HepG2 (cell line): ENCODE data around the gene PGM3. TPM values are rescaled to one million over a fixed set of nuclear protein-coding genes. Genes with fewer than 3 reads are reported as not detected.

Experiments used
- ATF1 ChIP-seq: IDR thresholded peaks from 2 replicates; pipeline ENCODE4 v1.6.1; 2016; ENCODE audit warnings: mild to moderate bottlenecking, control low read depth
- BRF2 ChIP-seq: sonication (generic); formaldehyde crosslinking; IDR thresholded peaks from 2 replicates; pipeline ENCODE4 v1.8.1; 2022; ENCODE audit warnings: mild to moderate bottlenecking, missing genetic modification reagents
- CTCF ChIP-seq: sonication (generic); formaldehyde crosslinking; IDR thresholded peaks from 2 replicates; pipeline ENCODE4 v1.5.0; 2020; ENCODE audit warnings: mild to moderate bottlenecking, missing genetic modification reagents, moderate library complexity
- FOXO1 ChIP-seq: sonication (generic); formaldehyde crosslinking; IDR thresholded peaks from 2 replicates; pipeline ENCODE4 v1.4.0; 2020; ENCODE audit warnings: missing genetic modification reagents
- GMEB1 ChIP-seq: sonication (generic); formaldehyde crosslinking; IDR thresholded peaks from 2 replicates; pipeline ENCODE4 v1.5.1; 2020; ENCODE audit warnings: missing genetic modification reagents, mild to moderate bottlenecking, borderline replicate concordance
- HOXA7 ChIP-seq: sonication (generic); formaldehyde crosslinking; IDR thresholded peaks from 2 replicates; pipeline ENCODE4 v1.8.1; 2022; ENCODE audit warnings: mild to moderate bottlenecking, missing genetic modification reagents, moderate library complexity
- PATZ1 ChIP-seq: sonication (generic); formaldehyde crosslinking; IDR thresholded peaks from 2 replicates; pipeline ENCODE4 v1.4.0; 2020; ENCODE audit warnings: missing genetic modification reagents
- PHF21A ChIP-seq: sonication (generic); formaldehyde crosslinking; IDR thresholded peaks from 2 replicates; pipeline ENCODE4 v1.5.0; 2020; ENCODE audit warnings: mild to moderate bottlenecking, missing genetic modification reagents
- SOX6 ChIP-seq, 2 experiments: fragments of 450-650 bp in 1 of 2; sonication (generic) in 1 of 2; formaldehyde crosslinking in 1 of 2; IDR thresholded peaks; 2 replicates each; pipeline versions ENCODE4 v1.4.0 to v1.6.1; 2017 to 2020; ENCODE audit warnings: antibody characterized with exemption in 1 of 2, mild to moderate bottlenecking in 1 of 2, missing genetic modification reagents in 1 of 2
- TEAD3 ChIP-seq: optimal IDR thresholded peaks from 2 replicates; pipeline ENCODE3; 2016; ENCODE audit warnings: borderline replicate concordance
- TFDP2 ChIP-seq: sonication (generic); formaldehyde crosslinking; IDR thresholded peaks from 2 replicates; pipeline ENCODE4 v1.4.0; 2020; ENCODE audit warnings: missing genetic modification reagents
- TIGD3 ChIP-seq: sonication (generic); formaldehyde crosslinking; IDR thresholded peaks from 2 replicates; pipeline ENCODE4 v1.5.1; 2020; ENCODE audit warnings: mild to moderate bottlenecking, missing genetic modification reagents, borderline replicate concordance
- XRCC5 ChIP-seq: fragments of 200-400 bp; formaldehyde crosslinking; optimal IDR thresholded peaks from 2 replicates; pipeline ENCODE3; 2017; ENCODE audit warnings: mild to moderate bottlenecking, low read length
- ZNF496 ChIP-seq: sonication (generic); formaldehyde crosslinking; IDR thresholded peaks from 2 replicates; pipeline ENCODE4 v1.8.1; 2023; ENCODE audit warnings: mild to moderate bottlenecking, moderate library complexity, missing genetic modification reagents; ENCODE audit not compliant: insufficient replicate concordance
- ZNF567 ChIP-seq: sonication (generic); formaldehyde crosslinking; IDR thresholded peaks from 2 replicates; pipeline ENCODE4 v1.8.1; 2023; ENCODE audit warnings: mild to moderate bottlenecking, missing genetic modification reagents, borderline replicate concordance
- ZNF691 ChIP-seq: sonication (generic); formaldehyde crosslinking; IDR thresholded peaks from 2 replicates; pipeline ENCODE4 v1.4.0; 2020; ENCODE audit warnings: missing genetic modification reagents, low read depth, mild to moderate bottlenecking, borderline replicate concordance
- ZNF883 ChIP-seq: sonication (generic); formaldehyde crosslinking; IDR thresholded peaks from 2 replicates; pipeline ENCODE4 v1.5.1; 2020; ENCODE audit warnings: mild to moderate bottlenecking, missing genetic modification reagents; ENCODE audit errors: not compliant biosample characterization
- polyA plus RNA-seq, 8 experiments: library from polyadenylated mRNA; depleted of rRNA in 3 of 8; stranded (reverse) in 7 of 8; unstranded in 1 of 8; fragments of >200 nt; fragmentation: Illumina TruSeq in 4 of 8; extraction: Trizol in 4 of 8; gene quantifications; 2 replicates each; pipeline versions ENCODE4 v1.2.1 to v1.2.3, GENCODE V29; 2011 to 2016; ENCODE audit warnings: low read depth in 4 of 8, missing spikeins in 1 of 8, mixed read lengths in 1 of 8; ENCODE audit not compliant: insufficient read depth in 1 of 8
- total RNA-seq, 5 experiments: library from RNA; depleted of rRNA; stranded (reverse); fragments of >200 nt; fragmentation: Illumina TruSeq; extraction: Trizol; gene quantifications; 2 replicates each; pipeline ENCODE4 v1.2.3, GENCODE V29; 2016; ENCODE audit warnings: low read depth in 1 of 5

PGM3 gene
- total and polyA plus RNA-seq, 2 of the 13 experiments (the other 11 are each of a cell fraction or from before 2014, with no cell fraction given) = 72.5 to 163 TPM

GRCh38 chr6:83215131-83216047 lies 22.3 kb upstream of the PGM3 start (continued):
- TF ChIP-seq BRF2 (CRISPR knock-in tag) (no peak), TIGD3 (no peak), ATF1 (CRISPR knock-in tag) (no peak), ZNF567 (no peak), TFDP2 (CRISPR knock-in tag) (no peak), GMEB1 (CRISPR knock-in tag) (no peak), CTCF (peak; percentile 89), FOXO1 (CRISPR knock-in tag) (no peak), SOX6 (IDR thresholded peaks at IDR 0.05) (no peak), SOX6 (CRISPR knock-in tag; IDR thresholded peaks at IDR 0.05) (no peak), PATZ1 (0 out of 2 replicates have a peak, but pooled peaks have one; percentile 19), ZNF496 (CRISPR knock-in tag) (no peak), TEAD3 (CRISPR knock-in tag) (peak; percentile 88), ZNF691 (CRISPR knock-in tag) (no peak), HOXA7 (CRISPR knock-in tag) (no peak), PHF21A (CRISPR knock-in tag) (no peak), XRCC5 (peak; percentile 46), ZNF883 (CRISPR knock-in tag) (no peak)
